LHCN-M2 (cell line): ENCODE measurements around the gene INO80D. TPM values are rescaled to one million over a fixed set of nuclear protein-coding genes. Genes with fewer than 3 reads are reported as not detected.

ENCODE experiments used
- total RNA-seq: library from RNA; depleted of rRNA; stranded (reverse); fragments of >200 nt; gene quantifications from 2 replicates; pipeline ENCODE4 v1.2.3, GENCODE V29; 2014; rRNA removed

The INO80D gene
- total RNA-seq, 1 experiment from 2014 or later, result 6.3 TPM

Other genes starting within 250 kb of the INO80D start
- 120 and 134 TPM in 2 replicates for gene NDUFS1, start 73.3 kb upstream of the INO80D start, total RNA-seq
- 480 and 488 TPM in 2 replicates for gene EEF1B2, start 73.7 kb upstream of the INO80D start, total RNA-seq
- gene ZDBF2, start 188.5 kb upstream of the INO80D start, total RNA-seq, result 11.5 and 12.1 TPM in 2 replicates